Measurements from ENCODE around the gene NMNAT2.

NMNAT2 gene

DNA sequence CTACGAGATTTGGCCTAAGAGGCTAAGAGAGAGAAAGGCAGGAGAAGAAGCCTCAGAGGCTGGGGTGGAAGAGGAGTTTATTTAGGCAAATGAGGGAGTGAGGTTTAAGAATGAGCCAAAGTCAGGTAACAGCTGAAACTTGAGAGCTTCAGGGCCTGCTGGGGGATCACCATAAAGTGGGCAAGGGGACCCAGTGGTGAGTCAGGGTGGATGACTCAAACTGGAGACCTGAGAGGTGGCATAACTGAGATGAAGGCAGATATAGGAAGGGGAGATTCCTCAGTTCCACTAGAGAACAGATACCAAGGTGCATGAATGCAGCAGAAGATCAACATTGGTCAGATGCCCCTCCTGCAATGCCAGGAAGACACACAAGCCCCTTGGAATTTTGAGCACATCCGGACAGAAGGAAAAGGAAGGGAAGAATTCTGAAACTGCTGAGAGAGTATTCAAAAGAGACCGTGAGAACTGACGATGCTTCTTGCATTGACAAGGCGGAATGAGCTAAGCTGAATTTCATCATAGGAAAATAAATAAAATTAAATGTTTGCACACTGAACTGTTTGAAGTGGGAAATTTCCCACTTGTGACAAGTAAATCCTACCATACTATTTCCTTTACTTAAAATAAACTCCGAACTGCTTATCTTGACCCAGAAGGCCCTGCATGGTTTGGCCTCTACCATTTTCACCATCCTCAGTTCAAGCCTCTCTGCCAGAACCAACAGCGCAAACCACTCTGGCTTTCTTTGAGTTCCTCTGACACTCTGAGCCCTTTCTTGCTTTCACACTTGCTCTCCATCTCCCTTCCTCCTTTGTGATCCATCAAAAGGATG is 94.1 kb downstream of the NMNAT2 start:
- Mint-ChIP-seq H3K27me3 (peaks cover 14% of the 10 kb centered on the region), H3K36me3 (no peaks in the 10 kb centered on the region), H3K9me3 (ENCODE audit: low read depth) (no peaks in the 10 kb centered on the region), H3K27ac (no peak overlapping the region), H3K4me3 (no peak overlapping the region), H3K4me1 (ENCODE audit: low read depth) (no peaks in the 10 kb centered on the region)

DNA sequence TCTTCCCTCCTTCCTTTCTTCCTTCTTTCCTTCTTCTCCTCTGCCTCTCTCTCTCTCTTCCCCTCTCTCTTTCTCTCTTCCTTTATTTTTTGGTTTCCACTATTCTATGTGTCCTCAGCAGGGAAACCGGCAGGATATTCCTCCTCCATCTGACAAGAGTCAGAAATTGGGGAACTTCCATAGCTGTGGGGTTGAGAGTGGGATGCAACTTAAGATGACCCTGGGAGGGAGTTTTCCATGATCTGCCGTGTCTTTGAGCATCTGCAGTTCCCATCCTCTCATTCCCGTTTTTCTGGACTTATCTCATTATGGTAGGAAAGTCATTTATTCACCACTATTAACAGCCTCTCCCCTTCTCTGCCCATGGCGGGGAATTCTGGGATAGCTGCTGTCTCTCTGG is 98.6 kb downstream of the NMNAT2 start:
- H3K27me3 Mint-ChIP-seq: peaks cover 10% of the 10 kb centered on the region
- H3K9me3 Mint-ChIP-seq (ENCODE audit: low read depth): no peaks in the 10 kb centered on the region
- no peaks in the 10 kb centered on the region for H3K36me3 Mint-ChIP-seq
- H3K4me1 Mint-ChIP-seq (ENCODE audit: low read depth): no peaks in the 10 kb centered on the region
- H3K27ac Mint-ChIP-seq: no peak overlapping the region
- no peak overlapping the region for H3K4me3 Mint-ChIP-seq

DNA sequence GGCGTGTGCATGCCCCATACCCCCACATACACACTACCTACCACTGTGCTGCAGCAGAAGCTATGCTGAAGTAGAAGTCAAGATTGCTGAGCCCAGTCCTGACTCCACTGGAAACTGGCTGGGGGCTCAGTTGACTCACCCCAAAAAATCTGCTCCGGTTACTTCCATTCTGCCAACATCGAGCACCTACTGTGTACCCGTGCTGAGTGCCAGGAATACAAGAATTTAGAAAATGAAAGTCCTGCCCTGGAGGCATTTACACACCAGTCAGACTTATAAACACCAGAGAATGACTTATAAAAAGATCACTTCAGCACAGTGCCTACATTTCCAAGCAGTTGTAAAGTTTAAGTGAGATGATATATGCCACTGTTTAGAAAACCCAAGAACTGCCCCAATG is 99.1 kb downstream of the NMNAT2 start:
- Mint-ChIP-seq H3K4me3 (no peak overlapping the region), H3K9me3 (ENCODE audit: low read depth) (no peaks in the 10 kb centered on the region), H3K36me3 (no peaks in the 10 kb centered on the region), H3K27ac (no peak overlapping the region), H3K4me1 (ENCODE audit: low read depth) (no peaks in the 10 kb centered on the region), H3K27me3 (peaks cover 10% of the 10 kb centered on the region)

DNA sequence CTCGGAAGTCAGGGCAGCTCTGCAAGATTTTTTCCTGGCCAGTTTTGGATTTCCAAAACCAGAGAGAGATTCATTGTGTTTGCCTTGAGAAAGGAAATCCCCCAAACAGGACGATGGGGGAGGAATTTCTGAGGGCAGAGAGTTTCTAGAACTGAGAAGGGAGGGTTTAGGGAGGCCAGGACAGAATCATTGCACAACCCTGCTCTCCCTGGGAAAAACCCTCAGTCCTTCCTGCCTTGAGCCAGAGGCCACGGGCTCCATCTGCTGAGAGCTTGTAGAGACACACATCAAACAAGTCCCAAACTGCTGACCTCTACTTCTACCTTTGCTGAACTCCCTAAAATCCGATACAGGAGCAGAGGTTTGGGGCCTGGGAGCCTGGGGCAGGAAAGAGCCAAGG is 99.7 kb downstream of the NMNAT2 start:
- H3K36me3 Mint-ChIP-seq: no peaks in the 10 kb centered on the region
- no peak overlapping the region for H3K27ac Mint-ChIP-seq
- peaks cover 10% of the 10 kb centered on the region for H3K27me3 Mint-ChIP-seq
- no peak overlapping the region for H3K4me3 Mint-ChIP-seq
- no peaks in the 10 kb centered on the region for H3K9me3 Mint-ChIP-seq (ENCODE audit: low read depth)
- H3K4me1 Mint-ChIP-seq (ENCODE audit: low read depth): no peaks in the 10 kb centered on the region

GRCh38 chr1:183315991-183316758 is 102.0 kb downstream of the NMNAT2 start:
- H3K4me3 Mint-ChIP-seq: no peak overlapping the region
- no peaks in the 10 kb centered on the region for H3K9me3 Mint-ChIP-seq (ENCODE audit: low read depth)
- no peaks in the 10 kb centered on the region for H3K36me3 Mint-ChIP-seq
- H3K4me1 Mint-ChIP-seq (ENCODE audit: low read depth): no peaks in the 10 kb centered on the region
- no peak overlapping the region for H3K27ac Mint-ChIP-seq
- H3K27me3 Mint-ChIP-seq: peaks cover 7% of the 10 kb centered on the region

GRCh38 chr1:183313063-183313462 is 105.1 kb downstream of the NMNAT2 start:
- H3K9me3 Mint-ChIP-seq (ENCODE audit: low read depth): no peaks in the 10 kb centered on the region
- peaks cover 3% of the 10 kb centered on the region for H3K27me3 Mint-ChIP-seq
- no peaks in the 10 kb centered on the region for H3K36me3 Mint-ChIP-seq
- peaks cover 4% of the 10 kb centered on the region for H3K4me1 Mint-ChIP-seq (ENCODE audit: low read depth)
- no peak overlapping the region for H3K27ac Mint-ChIP-seq
- no peak overlapping the region for H3K4me3 Mint-ChIP-seq

- no peaks in the 10 kb centered on the region for H3K36me3 Mint-ChIP-seq
- H3K27ac Mint-ChIP-seq: peak overlapping the region; percentile 36
- peaks cover 4% of the 10 kb centered on the region for H3K4me1 Mint-ChIP-seq (ENCODE audit: low read depth)
- no peaks in the 10 kb centered on the region for H3K9me3 Mint-ChIP-seq (ENCODE audit: low read depth)
- H3K4me3 Mint-ChIP-seq: no peak overlapping the region
- peaks cover 3% of the 10 kb centered on the region for H3K27me3 Mint-ChIP-seq
Observed at GRCh38 chr1:183310753-183311479, 107.3 kb downstream of the NMNAT2 start.

DNA sequence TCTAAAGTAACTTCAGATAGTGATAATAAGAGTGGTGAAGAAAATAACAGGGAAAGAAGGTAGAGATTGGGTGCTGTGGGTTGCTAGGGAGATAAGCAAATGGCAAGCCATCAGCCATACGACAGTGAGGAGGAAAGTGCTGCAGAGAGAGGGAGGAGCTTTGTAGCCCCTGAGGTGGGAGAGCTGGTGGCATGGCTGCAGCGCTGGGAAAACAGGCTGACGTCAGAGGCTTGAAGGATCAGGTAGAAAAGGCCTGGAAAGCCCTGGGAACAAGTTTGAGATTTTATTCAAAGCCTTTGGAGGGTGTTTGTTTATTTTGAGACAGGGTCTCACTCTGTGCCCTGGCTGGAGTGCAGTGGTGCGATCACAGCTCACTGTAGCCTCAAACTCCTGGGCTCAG is 109.5 kb downstream of the NMNAT2 start:
- Mint-ChIP-seq H3K4me1 (ENCODE audit: low read depth) (peaks cover 4% of the 10 kb centered on the region), H3K36me3 (no peaks in the 10 kb centered on the region), H3K4me3 (no peak overlapping the region), H3K27me3 (peaks cover 5% of the 10 kb centered on the region), H3K9me3 (ENCODE audit: low read depth) (no peaks in the 10 kb centered on the region), H3K27ac (no peak overlapping the region)

GRCh38 chr1:183306317-183307042 is 111.7 kb downstream of the NMNAT2 start:
- Mint-ChIP-seq H3K36me3 (no peaks in the 10 kb centered on the region), H3K4me3 (no peak overlapping the region), H3K9me3 (ENCODE audit: low read depth) (no peaks in the 10 kb centered on the region), H3K27ac (no peak overlapping the region), H3K27me3 (peaks cover 5% of the 10 kb centered on the region), H3K4me1 (ENCODE audit: low read depth) (peaks cover 4% of the 10 kb centered on the region)

GRCh38 chr1:183304440-183305107 is 113.6 kb downstream of the NMNAT2 start:
- no peaks in the 10 kb centered on the region for H3K4me1 Mint-ChIP-seq (ENCODE audit: low read depth)
- H3K4me3 Mint-ChIP-seq: no peak overlapping the region
- H3K27me3 Mint-ChIP-seq: peaks cover 5% of the 10 kb centered on the region
- no peaks in the 10 kb centered on the region for H3K36me3 Mint-ChIP-seq
- H3K9me3 Mint-ChIP-seq (ENCODE audit: low read depth): no peaks in the 10 kb centered on the region
- no peak overlapping the region for H3K27ac Mint-ChIP-seq

DNA sequence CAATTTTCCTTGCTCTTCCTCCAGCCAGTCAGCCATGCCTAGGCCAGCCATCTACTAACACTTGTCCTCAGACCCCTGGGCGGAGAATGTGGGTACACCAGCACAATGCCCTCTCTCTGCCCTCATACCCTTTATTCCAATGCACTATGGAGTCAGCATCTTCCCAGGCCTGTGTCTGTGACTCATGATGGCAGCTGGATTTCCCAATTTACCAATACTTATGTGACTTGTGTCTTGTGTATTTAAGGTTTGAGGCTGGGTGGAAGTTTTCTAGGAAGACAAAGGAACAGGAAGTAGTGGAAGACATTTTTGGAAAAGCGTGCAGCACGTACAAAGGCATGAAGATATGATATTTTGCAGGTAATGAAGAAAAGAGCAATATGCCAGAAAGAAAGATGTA is 114.3 kb downstream of the NMNAT2 start:
- no peak overlapping the region for H3K4me3 Mint-ChIP-seq
- H3K9me3 Mint-ChIP-seq (ENCODE audit: low read depth): no peaks in the 10 kb centered on the region
- H3K27me3 Mint-ChIP-seq: peaks cover 5% of the 10 kb centered on the region
- no peaks in the 10 kb centered on the region for H3K36me3 Mint-ChIP-seq
- no peaks in the 10 kb centered on the region for H3K4me1 Mint-ChIP-seq (ENCODE audit: low read depth)
- no peak overlapping the region for H3K27ac Mint-ChIP-seq

DNA sequence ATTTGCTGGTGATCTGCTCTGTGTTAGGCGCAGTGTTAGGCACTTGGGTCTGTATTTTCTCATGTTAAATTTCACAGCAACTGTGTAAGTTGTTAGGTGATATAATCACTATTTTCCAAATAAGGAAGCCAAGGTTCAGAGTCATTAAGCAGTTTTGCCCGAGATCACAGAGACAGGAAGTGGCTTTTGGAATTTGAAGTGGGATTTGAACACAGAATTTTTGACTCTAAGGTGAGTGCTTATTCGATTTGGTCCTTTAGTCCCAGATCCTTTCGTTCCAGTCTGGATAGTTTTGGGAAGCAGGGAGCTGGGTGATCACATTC is 114.9 kb downstream of the NMNAT2 start:
- H3K27ac Mint-ChIP-seq: no peak overlapping the region
- no peak overlapping the region for H3K4me3 Mint-ChIP-seq
- H3K4me1 Mint-ChIP-seq (ENCODE audit: low read depth): no peaks in the 10 kb centered on the region
- H3K9me3 Mint-ChIP-seq (ENCODE audit: low read depth): peaks cover 4% of the 10 kb centered on the region
- H3K27me3 Mint-ChIP-seq: peaks cover 5% of the 10 kb centered on the region
- no peaks in the 10 kb centered on the region for H3K36me3 Mint-ChIP-seq

- Mint-ChIP-seq H3K27me3 (peaks cover 5% of the 10 kb centered on the region), H3K4me1 (ENCODE audit: low read depth) (no peaks in the 10 kb centered on the region), H3K27ac (no peak overlapping the region), H3K4me3 (no peak overlapping the region), H3K9me3 (ENCODE audit: low read depth) (peaks cover 4% of the 10 kb centered on the region), H3K36me3 (no peaks in the 10 kb centered on the region)
Observed at GRCh38 chr1:183302452-183303322, 115.5 kb downstream of the NMNAT2 start.
